A673 (cell line): ENCODE measurements around the gene SPTBN4.
"Not testable (repeated sequence)": the region's sequence is repeated elsewhere in the genome, so short reads cannot be mapped to it uniquely, and the experiment has no call there.

ENCODE experiments used
- CTCF ChIP-seq: fragments of 300-800, 200-600 bp; sonication (generic); conservative IDR thresholded peaks from 2 replicates; pipeline ENCODE4 v1.5.1; 2017; ENCODE audit warnings: low read depth, mild to moderate bottlenecking, antibody characterized with exemption, low read length, moderate library complexity, mixed read lengths
- EZH2 ChIP-seq: fragments of 200-600 bp; sonication (generic); IDR thresholded peaks from 2 replicates; pipeline ENCODE4 v1.6.1; 2017; ENCODE audit warnings: borderline replicate concordance, low read depth, mild to moderate bottlenecking, mixed read lengths, antibody characterized with exemption, low read length; ENCODE audit not compliant: poor library complexity, severe bottlenecking

GRCh38 chr19:40521900-40522299 is 55.1 kb downstream of the SPTBN4 start:
- TF ChIP-seq CTCF, EZH2: not testable (repeated sequence)
